Effector CD4-positive, alpha-beta T cell (primary cell): ENCODE results near the gene TMEM107.
"Not testable (repeated sequence)": the region's sequence is repeated elsewhere in the genome, so short reads cannot be mapped to it uniquely, and the experiment has no call there.

Source experiments
- DNase-seq: peaks from one replicate; pipeline ENCODE4 v3.0.0-alpha.2; 2020
- total RNA-seq: gene quantifications from one replicate; lab custom pipeline; 2026; lab: John Stamatoyannopoulos, UW

Gene TMEM107
- 66.2 reads per million, percentile 74 among the genes with 10 or more reads in this experiment for total RNA-seq

DNA sequence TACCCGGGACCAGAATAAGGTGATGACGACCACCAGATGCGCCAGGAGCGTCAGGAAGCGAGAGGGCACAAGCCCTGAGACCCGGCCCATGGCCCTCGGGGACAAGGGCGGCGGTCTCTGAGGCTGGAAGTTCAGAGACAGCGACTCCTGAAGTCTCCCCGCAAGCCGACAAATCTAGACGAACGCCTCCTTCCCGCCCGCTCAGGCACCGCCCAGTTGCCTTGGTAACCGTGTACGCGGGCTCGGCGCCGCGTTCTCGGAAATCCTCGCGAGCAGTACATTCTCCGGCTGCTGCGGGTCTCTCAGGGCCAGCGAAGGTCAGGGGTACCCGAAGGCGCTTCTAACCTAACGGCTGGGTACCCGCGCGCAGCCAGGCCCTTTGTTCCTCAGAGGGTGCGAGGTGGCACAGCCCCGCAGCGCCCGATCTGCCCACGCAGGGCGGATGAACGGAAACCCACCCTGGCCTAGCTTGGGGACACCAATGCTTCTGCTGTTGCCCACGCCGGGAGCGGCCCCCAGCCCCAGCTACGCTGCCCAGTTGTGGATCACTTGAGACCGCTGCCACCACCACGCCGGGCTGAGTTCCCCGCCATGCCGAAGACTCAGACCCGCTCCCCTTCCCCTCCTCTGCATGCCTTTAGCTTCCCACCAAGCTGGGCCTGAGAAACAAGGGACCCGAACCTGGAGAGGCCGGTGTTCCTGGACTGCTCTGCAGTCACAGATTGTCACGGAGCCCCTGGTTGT is at the start of gene TMEM107:
TMEM107 (minus strand) TSS at position 184 of the 744 bp plus-strand sequence; CDS start at position 90, 94 bp downstream.
- peak; percentile 87 for DNase-seq

- DNase-seq: no peak
These were observed 49.0 kb upstream of the TMEM107 start for GRCh38 chr17:8224891-8225812.

DNA sequence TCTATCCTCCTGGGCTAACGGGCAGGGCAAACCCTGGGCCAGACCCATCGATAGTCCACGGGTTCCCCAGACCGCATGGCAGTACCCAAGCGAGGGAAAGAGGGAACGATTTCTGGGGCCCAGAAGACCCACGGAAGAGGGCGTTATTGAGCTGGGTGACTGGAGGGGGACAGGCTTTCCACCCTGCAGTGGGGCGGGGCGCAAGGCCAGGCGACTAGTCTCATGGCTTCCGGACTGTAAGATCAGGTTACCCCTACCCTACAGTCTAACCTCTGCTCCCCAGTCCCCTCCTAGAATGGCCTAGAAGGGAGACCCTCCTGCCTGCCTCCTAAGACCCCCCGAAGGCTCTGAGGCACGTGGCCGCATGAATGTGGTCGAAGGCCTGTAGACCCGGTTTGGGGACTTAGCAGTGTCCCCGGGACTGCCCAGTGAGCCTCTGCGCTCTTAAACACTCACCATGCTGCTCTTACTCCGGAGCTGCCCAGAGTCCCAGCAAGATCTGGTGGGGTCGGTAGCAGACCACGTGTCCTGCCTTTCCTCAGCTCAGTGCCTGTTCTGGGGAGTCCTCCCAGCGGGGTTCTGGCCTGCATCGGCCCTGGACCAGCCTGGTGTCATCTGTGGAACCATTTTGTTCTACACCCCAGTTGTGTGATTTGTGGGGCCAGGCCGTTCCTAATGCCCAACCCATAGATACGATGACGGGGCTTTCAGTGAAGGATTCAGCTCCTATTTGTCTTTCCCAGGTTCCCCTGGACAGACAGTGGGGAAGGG is 47.4 kb upstream of the TMEM107 start:
- DNase-seq: no peak

DNA sequence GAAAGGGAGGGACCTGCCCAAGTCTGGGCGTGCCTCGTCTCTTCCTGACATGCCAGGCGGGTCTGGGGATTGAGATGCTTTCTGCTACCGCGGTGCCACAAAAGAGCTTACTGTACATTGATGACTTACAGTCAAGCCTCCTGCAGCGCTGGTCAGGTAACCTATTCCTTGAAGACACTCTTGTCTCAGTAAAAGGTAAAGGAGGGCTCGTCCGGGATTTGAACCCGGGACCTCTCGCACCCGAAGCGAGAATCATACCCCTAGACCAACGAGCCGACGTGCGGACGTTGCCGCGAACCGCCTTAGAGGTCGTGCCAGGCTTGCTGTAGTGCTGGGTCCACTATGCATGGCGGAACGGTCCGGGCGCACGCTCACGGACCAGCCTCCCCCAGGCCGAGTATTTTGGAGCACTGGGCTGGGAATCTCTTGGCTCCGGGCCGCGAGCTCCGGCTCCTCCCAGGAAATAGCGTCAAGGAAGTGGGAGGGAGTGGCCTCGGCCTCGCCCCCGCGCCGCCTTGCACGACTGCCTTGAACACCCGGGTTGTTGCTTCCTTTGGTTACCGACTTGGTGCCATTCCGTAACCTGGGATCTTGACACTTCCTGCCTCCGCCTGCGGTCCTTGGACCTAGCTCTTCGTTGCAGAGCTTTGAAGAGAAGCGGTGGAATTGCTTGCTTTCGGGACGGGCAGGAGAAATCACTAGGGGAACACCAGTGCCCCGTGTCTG is 46.6 kb upstream of the TMEM107 start:
- DNase-seq: peak; percentile 74

GRCh38 chr17:8222380-8222629 is 46.1 kb upstream of the TMEM107 start:
- DNase-seq: no peak

- peak; percentile 85 for DNase-seq
These were observed 45.6 kb upstream of the TMEM107 start for GRCh38 chr17:8221663-8222379.

DNA sequence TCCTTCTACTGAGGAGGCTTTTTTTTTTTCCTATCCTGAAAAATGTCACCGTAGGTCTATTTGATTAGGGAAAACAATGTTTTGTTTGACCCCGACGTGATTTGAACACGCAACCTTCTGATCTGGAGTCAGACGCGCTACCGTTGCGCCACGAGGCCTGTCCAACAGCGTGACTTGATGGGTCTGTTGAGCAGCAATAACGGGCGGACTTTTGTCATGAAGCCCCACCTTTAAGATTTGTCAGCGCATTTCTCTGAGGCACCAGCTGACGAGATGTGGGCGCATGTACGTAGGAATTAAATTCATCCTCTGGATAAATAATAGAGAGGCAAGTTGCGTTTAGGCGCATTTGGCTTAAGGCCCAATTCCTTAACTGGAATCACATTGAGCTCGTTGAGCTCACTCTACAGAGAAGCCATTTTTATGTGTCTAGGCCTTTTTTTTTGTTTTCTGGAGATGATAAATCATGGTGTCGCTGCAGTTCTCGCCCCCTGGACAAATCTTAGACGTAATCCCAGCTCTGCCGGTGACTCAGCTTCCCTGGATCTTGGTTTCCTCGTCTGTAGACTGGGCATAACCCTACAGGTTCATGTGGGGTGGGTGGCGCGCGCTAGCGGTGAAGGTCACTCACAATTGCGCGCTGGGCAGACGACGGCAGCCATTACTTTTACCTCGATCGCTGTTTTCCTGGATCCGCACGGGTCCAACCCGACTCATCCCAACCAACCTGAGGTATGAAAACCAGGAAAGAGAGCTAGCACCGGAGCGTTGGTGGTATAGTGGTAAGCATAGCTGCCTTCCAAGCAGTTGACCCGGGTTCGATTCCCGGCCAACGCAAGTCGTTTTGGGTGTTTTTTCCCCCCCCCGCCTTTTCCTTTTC is 44.8 kb upstream of the TMEM107 start:
- peak; percentile 78 for DNase-seq

- not testable (repeated sequence) for DNase-seq
These were observed 37.8 kb upstream of the TMEM107 start for GRCh38 chr17:8214000-8214399.

GRCh38 chr17:8212312-8213180 is 36.4 kb upstream of the TMEM107 start:
- DNase-seq: no peak

DNA sequence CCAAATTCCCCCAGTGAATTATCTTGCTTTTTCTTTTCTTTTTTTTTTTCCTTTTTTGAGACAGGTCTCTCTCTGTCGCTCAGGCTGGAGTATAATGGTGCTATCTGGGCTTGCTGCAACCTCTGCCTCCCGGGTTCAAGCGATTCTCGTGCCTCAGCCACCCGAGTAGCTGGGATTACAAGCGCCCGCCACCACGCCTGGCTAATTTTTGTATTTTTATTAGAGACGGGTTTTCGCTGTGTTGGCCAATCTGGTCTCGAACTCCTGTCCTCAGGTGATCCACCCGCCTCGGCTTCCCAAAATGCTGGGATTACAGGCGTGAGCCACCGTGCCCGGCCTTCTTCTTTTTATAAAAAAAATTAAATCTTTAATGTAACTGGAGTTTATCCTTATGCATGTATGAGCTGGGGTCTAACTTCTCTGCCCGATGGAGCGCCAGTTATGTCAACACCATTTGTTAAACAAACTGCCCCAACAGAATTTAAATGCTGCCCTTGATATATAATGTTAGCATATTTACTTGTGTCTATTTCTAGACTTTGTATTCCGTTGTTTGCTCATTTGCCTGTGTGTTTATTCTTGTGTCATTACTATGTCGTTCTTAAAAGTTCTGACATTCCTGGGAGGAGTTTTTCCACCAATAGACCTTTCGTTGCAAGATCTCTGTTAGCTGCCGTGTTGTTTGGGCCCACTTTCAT is 34.7 kb upstream of the TMEM107 start:
- DNase-seq: no peak

DNA sequence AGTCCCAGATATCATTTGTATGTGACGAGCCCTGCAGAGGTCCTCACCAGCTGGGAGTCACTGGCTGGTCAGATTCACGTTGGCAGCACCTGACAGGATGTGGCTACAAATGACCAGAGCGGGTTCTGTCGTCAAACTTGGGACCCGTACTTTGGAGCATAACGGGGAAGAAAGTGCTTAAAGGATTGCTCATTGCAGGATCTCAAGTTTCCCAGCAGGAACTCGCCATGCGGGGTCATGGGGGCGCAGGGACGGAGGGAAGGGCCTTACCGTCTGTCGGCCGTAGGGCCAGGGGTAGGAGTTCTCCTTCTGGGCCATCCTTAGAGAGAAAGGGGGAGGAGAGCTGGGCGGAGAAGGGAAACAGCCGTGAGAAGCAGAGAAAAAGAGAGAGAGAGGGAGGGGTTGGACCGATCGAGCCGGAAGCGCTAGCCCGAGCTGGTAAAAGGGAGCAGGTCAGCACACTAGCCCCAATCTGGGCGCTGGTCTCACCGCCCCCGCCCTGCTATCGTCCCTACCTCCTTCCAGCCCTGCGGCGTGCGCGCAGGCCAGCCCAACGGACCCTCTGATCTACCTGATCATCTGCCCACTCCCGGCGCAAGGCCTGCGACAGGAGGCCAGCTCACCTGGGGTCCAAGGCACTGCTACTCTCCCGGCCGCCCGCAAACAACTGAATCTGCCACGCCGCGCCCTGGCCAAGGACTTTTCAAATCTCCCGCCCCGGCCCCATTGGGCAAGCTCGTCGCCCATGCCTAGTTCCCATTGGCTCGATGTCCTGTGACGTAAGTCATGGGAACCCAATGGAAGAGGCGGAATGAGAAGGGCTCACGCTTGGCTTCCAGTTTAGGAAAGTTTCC is 34.0 kb upstream of the TMEM107 start, which contains the start of gene AURKB:
AURKB (minus strand) TSS at position 669 of the 854 bp plus-strand sequence; CDS start at position 318, 351 bp downstream.
- DNase-seq: peak; percentile 96

- DNase-seq: no peak
These were observed 30.4 kb upstream of the TMEM107 start for GRCh38 chr17:8206536-8206935.

DNA sequence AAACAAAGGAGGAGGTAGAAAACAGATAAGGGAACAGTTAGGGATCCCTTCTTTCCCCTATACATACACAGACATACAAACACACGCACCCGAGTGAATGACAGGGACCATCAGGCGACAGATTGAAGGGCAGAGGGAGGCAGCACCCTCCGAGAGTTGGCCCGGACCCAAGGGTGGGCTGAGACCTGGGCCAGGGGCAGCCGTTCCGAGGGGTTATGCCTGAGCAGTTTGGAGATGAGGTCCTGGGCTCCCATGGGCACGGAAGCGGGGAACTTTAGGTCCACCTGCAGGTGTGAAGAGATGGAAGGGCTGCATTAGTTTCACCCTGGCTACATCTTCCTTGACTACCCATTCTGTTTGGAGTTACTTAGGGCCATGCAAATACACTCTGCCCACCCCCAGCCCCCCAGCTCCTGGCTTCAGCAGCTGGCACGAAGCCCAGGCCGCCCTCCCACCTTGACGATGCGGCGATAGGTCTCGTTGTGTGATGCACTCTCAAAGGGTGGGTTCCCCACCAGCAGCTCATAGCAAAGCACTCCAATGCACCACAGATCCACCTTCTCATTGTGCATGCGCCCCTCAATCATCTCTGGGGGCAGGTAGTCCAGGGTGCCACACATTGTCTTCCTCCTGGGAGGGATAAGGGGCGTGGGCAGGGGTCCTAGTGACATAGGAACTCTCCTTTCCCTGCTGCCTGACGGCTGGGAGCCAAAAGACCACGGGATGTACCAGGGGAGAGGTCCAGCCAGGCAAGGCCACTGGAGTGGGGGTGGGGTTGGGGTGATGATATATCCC is 28.8 kb upstream of the TMEM107 start:
- no peak for DNase-seq

DNA sequence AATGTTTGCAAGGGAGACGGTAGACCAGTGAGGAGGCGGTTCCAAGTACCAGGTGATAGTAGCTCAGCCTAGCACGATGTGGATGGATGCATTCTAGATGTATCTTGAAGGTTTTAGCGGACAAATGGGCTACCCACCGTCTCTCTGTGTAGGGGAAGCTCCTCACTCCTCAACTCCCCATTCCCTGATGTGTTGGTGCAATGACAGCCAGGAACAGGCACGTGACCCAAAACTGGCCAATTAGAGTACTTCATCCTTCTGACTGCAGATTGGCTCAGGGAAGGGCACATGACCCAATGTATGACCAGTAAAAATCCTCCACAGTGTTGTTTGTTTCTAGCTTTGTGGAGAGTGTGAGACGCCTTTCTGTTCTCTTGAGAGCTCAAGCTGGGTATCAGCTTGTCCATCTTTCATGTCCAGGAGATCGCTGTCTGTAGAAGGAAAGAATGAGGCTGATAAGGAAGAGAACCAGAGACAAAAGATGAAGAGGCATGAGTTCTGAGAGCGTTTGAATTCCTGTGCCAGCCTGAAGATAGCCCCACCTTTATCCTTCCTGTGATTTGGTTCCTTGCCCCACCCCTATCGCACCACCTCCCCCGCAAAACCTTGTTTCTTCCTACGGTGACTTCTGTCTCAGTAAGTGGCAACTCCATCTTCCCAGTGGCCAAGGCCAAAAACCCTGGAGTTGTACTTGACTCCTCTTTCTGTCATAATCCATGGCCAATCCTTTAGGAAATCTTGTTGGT is 16.1 kb upstream of the TMEM107 start:
- peak; percentile 28 for DNase-seq

GRCh38 chr17:8190506-8190905 is 14.3 kb upstream of the TMEM107 start:
- no peak for DNase-seq
